Ishikawa (cell line): ENCODE measurements around the gene CARHSP1.

Source experiments
- CEBPB ChIP-seq: IDR thresholded peaks from 2 replicates; pipeline ENCODE4 v1.6.1; 2012
- CREB1 ChIP-seq: IDR thresholded peaks from 2 replicates; pipeline ENCODE4 v1.6.1; 2012; ENCODE audit warnings: low read depth
- EGR1 ChIP-seq: IDR thresholded peaks from 2 replicates; pipeline ENCODE4 v1.6.1; 2012
- EP300 ChIP-seq: IDR thresholded peaks from 2 replicates; pipeline ENCODE4 v1.6.1; 2012; ENCODE audit warnings: borderline replicate concordance
- FOXM1 ChIP-seq: IDR thresholded peaks from 2 replicates; pipeline ENCODE4 v1.6.1; 2012; ENCODE audit warnings: low read depth, borderline replicate concordance
- NFIC ChIP-seq: IDR thresholded peaks from 2 replicates; pipeline ENCODE4 v1.6.1; 2012
- RAD21 ChIP-seq: IDR thresholded peaks from 2 replicates; pipeline ENCODE4 v1.6.1; 2012; ENCODE audit warnings: low read depth
- TAF1 ChIP-seq: IDR thresholded peaks from 2 replicates; pipeline ENCODE4 v1.6.1; 2012; ENCODE audit warnings: low read depth, mild to moderate bottlenecking
- TCF12 ChIP-seq: IDR thresholded peaks from 2 replicates; pipeline ENCODE4 v1.6.1; 2012; ENCODE audit warnings: low read depth
- TEAD4 ChIP-seq: IDR thresholded peaks from 2 replicates; pipeline ENCODE4 v1.6.1; 2012
- YY1 ChIP-seq: IDR thresholded peaks from 2 replicates; pipeline ENCODE4 v1.6.1; 2012; ENCODE audit warnings: low read depth
- ZBTB7A ChIP-seq: IDR thresholded peaks from 2 replicates; pipeline ENCODE4 v1.6.1; 2012; ENCODE audit warnings: low read depth
- TF ChIP-seq, protein P1 (sequence below): IDR thresholded peaks from 2 replicates; pipeline ENCODE4 v1.6.1; 2012
- TF ChIP-seq, protein P2 (sequence below): IDR thresholded peaks from 2 replicates; pipeline ENCODE4 v1.6.1; 2012
- TF ChIP-seq, protein P3 (sequence below): IDR thresholded peaks from 2 replicates; pipeline ENCODE4 v1.6.1; 2012; ENCODE audit warnings: low read depth, mild to moderate bottlenecking

Gene CARHSP1

DNA sequence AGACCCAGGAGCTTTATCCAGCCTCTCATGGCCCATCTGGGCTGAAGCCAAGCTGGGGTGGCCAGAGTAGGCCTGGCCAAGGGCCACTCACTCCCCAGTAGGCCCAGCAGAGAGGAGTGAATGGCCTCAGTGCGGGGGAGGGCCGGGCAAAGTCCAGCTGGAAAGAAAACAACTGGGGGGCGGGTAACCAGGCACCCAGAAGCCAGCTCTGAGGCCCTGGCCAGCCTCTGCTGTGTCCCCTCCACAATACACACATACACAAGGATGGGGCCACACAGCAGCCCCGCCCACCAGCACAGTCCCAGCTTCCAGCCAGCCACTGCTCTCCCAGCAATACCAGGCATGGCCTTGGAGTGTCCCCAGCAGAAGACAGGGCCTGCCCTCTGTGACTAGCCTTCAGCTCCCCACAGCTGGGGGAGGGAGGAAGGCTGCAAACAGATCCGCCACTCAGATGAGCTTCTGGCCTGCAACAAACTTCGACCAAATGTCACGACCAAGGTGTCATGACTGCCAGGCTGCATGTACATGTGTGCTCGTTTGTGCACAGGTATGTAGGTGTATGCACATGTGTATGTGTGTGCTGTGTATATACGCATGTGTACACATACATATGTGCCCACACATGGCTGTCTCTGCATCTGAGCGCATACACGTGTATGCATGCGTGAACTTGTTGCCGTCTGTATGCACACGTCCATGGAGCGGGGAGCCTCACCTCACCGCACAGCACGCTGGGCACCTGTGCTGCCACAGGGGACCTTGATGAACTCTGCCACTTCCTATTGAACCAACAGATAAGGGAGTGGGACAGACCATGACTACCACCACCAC, 5.0 kb downstream of the CARHSP1 start:
- TF ChIP-seq TCF12, result no peak
- TF ChIP-seq, protein P1, sequence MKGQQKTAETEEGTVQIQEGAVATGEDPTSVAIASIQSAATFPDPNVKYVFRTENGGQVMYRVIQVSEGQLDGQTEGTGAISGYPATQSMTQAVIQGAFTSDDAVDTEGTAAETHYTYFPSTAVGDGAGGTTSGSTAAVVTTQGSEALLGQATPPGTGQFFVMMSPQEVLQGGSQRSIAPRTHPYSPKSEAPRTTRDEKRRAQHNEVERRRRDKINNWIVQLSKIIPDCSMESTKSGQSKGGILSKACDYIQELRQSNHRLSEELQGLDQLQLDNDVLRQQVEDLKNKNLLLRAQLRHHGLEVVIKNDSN, result no peak
- TF ChIP-seq EGR1, result no peak
- TF ChIP-seq FOXM1, result no peak
- TF ChIP-seq RAD21, result no peak
- no peak for TF ChIP-seq CREB1
- TF ChIP-seq YY1, result no peak
- no peak; the same call in 1 of the 2 replicates for TF ChIP-seq NFIC
- TF ChIP-seq CEBPB, result no peak
- TF ChIP-seq, protein P2, sequence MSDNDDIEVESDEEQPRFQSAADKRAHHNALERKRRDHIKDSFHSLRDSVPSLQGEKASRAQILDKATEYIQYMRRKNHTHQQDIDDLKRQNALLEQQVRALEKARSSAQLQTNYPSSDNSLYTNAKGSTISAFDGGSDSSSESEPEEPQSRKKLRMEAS, result no peak
- no peak for TF ChIP-seq EP300
- TF ChIP-seq, protein P3, sequence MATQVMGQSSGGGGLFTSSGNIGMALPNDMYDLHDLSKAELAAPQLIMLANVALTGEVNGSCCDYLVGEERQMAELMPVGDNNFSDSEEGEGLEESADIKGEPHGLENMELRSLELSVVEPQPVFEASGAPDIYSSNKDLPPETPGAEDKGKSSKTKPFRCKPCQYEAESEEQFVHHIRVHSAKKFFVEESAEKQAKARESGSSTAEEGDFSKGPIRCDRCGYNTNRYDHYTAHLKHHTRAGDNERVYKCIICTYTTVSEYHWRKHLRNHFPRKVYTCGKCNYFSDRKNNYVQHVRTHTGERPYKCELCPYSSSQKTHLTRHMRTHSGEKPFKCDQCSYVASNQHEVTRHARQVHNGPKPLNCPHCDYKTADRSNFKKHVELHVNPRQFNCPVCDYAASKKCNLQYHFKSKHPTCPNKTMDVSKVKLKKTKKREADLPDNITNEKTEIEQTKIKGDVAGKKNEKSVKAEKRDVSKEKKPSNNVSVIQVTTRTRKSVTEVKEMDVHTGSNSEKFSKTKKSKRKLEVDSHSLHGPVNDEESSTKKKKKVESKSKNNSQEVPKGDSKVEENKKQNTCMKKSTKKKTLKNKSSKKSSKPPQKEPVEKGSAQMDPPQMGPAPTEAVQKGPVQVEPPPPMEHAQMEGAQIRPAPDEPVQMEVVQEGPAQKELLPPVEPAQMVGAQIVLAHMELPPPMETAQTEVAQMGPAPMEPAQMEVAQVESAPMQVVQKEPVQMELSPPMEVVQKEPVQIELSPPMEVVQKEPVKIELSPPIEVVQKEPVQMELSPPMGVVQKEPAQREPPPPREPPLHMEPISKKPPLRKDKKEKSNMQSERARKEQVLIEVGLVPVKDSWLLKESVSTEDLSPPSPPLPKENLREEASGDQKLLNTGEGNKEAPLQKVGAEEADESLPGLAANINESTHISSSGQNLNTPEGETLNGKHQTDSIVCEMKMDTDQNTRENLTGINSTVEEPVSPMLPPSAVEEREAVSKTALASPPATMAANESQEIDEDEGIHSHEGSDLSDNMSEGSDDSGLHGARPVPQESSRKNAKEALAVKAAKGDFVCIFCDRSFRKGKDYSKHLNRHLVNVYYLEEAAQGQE, result no peak
- no peak for TF ChIP-seq ZBTB7A
- TF ChIP-seq TAF1, result no peak
- TF ChIP-seq TEAD4, result no peak

DNA sequence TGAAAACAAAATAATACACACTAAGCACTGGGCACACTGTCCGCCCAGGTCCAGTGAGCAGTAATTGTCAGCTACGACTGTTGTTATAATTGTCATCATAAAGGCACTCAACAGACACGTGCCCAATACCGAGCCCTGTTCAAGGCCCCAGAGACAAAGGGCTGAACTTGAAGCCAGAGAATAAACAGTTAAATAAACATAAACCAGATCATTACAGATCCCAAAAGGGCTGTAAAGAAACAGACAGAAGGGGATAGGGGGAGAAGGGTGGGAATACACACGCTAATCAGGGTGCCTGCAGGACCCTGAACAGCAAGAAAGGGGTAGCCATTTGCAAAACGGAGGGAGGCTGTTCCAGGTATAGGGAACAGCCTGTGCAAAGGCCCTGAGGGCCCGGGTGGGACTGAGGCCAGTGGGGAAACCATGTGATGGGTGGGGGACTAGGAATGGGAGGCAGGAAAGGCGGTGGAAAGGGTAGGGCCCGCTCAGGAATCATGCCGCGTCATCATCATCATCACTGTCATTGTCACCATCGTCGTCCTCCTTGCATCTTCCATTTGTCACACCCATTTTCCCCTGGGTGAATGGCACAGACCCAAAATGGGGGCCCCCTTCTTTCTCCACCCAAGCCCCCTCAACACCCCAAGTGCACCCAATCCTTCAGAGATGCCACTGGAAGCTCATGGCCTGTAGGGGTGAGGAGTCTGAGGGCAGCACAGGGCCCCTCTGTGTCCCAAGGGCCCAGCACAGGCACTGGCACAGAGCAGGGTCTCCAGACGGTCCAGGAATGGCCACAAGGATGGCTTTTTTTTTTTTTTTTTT, 6.3 kb downstream of the CARHSP1 start:
- TF ChIP-seq, protein P3, result no peak
- no peak for TF ChIP-seq YY1
- TF ChIP-seq FOXM1, result no peak
- TF ChIP-seq EP300, result no peak
- TF ChIP-seq NFIC, result no peak
- no peak for TF ChIP-seq TEAD4
- no peak for TF ChIP-seq CREB1
- TF ChIP-seq, protein P2, result no peak

DNA sequence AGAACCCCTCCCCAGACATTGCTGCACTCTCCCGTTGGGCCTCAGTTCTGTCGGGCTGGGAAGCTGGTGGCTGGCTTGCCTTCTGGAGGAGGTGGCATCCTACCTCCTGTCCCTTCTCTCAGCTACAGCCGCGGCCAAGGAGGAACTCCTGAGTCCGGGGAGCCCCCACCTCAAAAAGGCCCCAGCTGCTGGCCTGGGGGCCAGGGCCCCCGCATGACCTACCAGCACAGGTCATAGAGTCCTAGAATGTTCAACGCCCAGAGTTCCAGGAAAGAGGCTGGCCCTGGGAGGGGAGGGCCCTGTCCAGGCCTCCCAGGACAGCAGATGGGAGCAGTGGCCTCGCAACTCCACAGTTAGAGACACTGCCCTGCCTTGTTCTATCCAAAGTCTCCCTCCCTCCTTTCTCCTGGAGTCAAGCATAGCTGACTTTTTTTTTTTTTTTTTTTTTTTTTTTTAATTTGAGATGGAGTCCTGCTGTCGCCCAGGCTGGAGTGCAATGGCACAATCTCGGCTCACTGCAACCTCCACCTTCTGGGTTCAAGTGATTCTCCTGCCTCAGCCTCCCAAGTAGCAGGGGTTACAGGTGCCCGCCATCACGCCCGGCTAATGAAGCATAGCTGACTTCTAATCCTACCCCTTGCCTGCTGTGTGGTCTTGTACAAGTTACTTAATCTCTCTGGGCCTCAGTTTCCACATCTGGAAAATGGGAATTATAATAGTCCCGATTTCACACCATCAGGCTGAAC, 7.1 kb downstream of the CARHSP1 start:
- no peak for TF ChIP-seq EGR1
- TF ChIP-seq CEBPB, result no peak
- no peak for TF ChIP-seq TAF1
- TF ChIP-seq, protein P1, result no peak
- TF ChIP-seq ZBTB7A, result no peak
- no peak for TF ChIP-seq NFIC
- TF ChIP-seq EP300, result no peak
- TF ChIP-seq, protein P2, result no peak
- TF ChIP-seq, protein P3, result no peak
- no peak for TF ChIP-seq TCF12
- TF ChIP-seq TEAD4, result no peak
- TF ChIP-seq YY1, result no peak
- no peak for TF ChIP-seq FOXM1
- TF ChIP-seq CREB1, result no peak
- no peak for TF ChIP-seq RAD21
